Skeletal muscle satellite cell (primary cell): ENCODE measurements around the gene RWDD2A.
"Not testable (repeated sequence)": the region's sequence is repeated elsewhere in the genome, so short reads cannot be mapped to it uniquely, and the experiment has no call there.

Experiments
- H3K27me3 ChIP-seq: 2 replicates; pipeline ENCODE4 v1.7.0; 2013; ENCODE audit warnings: low read length; ENCODE audit not compliant: control insufficient read depth, insufficient read depth
- H3K36me3 ChIP-seq: 2 replicates; pipeline ENCODE4 v1.7.0; 2013; ENCODE audit warnings: mild to moderate bottlenecking, control low read depth, low read length; ENCODE audit not compliant: insufficient read depth
- H3K4me1 ChIP-seq: 2 replicates; pipeline ENCODE4 v1.7.0; 2013; ENCODE audit warnings: low read length; ENCODE audit not compliant: control insufficient read depth, insufficient read depth
- H3K4me2 ChIP-seq: 2 replicates; pipeline ENCODE4 v1.7.0; 2013; ENCODE audit warnings: mild to moderate bottlenecking, low read length
- H3K4me3 ChIP-seq: 2 replicates; pipeline ENCODE4 v1.7.0; 2013; ENCODE audit warnings: low read length
- H3K9ac ChIP-seq: 2 replicates; pipeline ENCODE4 v1.7.0; 2013; ENCODE audit warnings: mild to moderate bottlenecking, low read depth, low read length, moderate library complexity
- H3K9me3 ChIP-seq: replicated peaks from 2 replicates; pipeline ENCODE4 v1.7.0; 2013; ENCODE audit warnings: mild to moderate bottlenecking, control low read depth, low read length

The RWDD2A gene

GRCh38 chr6:83180426-83180950 is 12.7 kb upstream of the RWDD2A start:
- H3K9me3 ChIP-seq = no peaks in the 10 kb centered on the region
- no peaks in the 10 kb centered on the region for H3K27me3 ChIP-seq
- H3K9ac ChIP-seq = no peak overlapping the region
- no peak overlapping the region for H3K4me2 ChIP-seq
- H3K36me3 ChIP-seq = peaks cover 71% of the 10 kb centered on the region
- H3K4me3 ChIP-seq = no peak overlapping the region
- peaks cover 21% of the 10 kb centered on the region for H3K4me1 ChIP-seq

GRCh38 chr6:83182114-83182513 is 11.0 kb upstream of the RWDD2A start:
- H3K36me3 ChIP-seq = peaks cover 66% of the 10 kb centered on the region

GRCh38 chr6:83183082-83183828 is 9.9 kb upstream of the RWDD2A start:
- H3K4me1 ChIP-seq = peaks cover 21% of the 10 kb centered on the region
- H3K4me2 ChIP-seq = peak overlapping the region; percentile 25
- no peaks in the 10 kb centered on the region for H3K27me3 ChIP-seq
- H3K4me3 ChIP-seq = no peak overlapping the region
- no peak overlapping the region for H3K9ac ChIP-seq
- no peaks in the 10 kb centered on the region for H3K9me3 ChIP-seq
- peaks cover 63% of the 10 kb centered on the region for H3K36me3 ChIP-seq

More at GRCh38 chr6:83182114-83182513, 11.0 kb upstream of the RWDD2A start:
- H3K9ac ChIP-seq = no peak overlapping the region
- H3K4me2 ChIP-seq = no peak overlapping the region
- no peak overlapping the region for H3K4me3 ChIP-seq
- no peaks in the 10 kb centered on the region for H3K9me3 ChIP-seq
- H3K4me1 ChIP-seq = peaks cover 21% of the 10 kb centered on the region
- H3K27me3 ChIP-seq = no peaks in the 10 kb centered on the region

- Histone ChIP-seq H3K9ac (no peak overlapping the region), H3K36me3 (peaks cover 66% of the 10 kb centered on the region), H3K4me1 (peaks cover 21% of the 10 kb centered on the region), H3K4me3 (no peak overlapping the region), H3K9me3 (no peaks in the 10 kb centered on the region), H3K4me2 (no peak overlapping the region), H3K27me3 (no peaks in the 10 kb centered on the region)
Measured at GRCh38 chr6:83185096-83185495, 8.1 kb upstream of the RWDD2A start.

- peaks cover 14% of the 10 kb centered on the region for H3K4me1 ChIP-seq
- no peaks in the 10 kb centered on the region for H3K27me3 ChIP-seq
- no peak overlapping the region for H3K4me2 ChIP-seq
- H3K36me3 ChIP-seq = peaks cover 50% of the 10 kb centered on the region
- no peaks in the 10 kb centered on the region for H3K9me3 ChIP-seq
- no peak overlapping the region for H3K4me3 ChIP-seq
- H3K9ac ChIP-seq = no peak overlapping the region
Measured at GRCh38 chr6:83188501-83188900, 4.7 kb upstream of the RWDD2A start.

GRCh38 chr6:83190626-83191025 is 2.5 kb upstream of the RWDD2A start:
- H3K4me1 ChIP-seq = peaks cover 11% of the 10 kb centered on the region
- H3K36me3 ChIP-seq = peaks cover 41% of the 10 kb centered on the region
- H3K9ac ChIP-seq = no peak overlapping the region
- no peaks in the 10 kb centered on the region for H3K27me3 ChIP-seq
- no peak overlapping the region for H3K4me3 ChIP-seq
- H3K9me3 ChIP-seq = no peaks in the 10 kb centered on the region
- peak overlapping the region; percentile 48 for H3K4me2 ChIP-seq

- Histone ChIP-seq H3K4me2 (peak overlapping the region; percentile 98), H3K9ac (peak overlapping the region; percentile 96), H3K4me3 (peak overlapping the region; percentile 100), H3K36me3 (peaks cover 38% of the 10 kb centered on the region), H3K4me1 (peaks cover 11% of the 10 kb centered on the region)
- not testable (repeated sequence) for H3K27me3 ChIP-seq, H3K9me3 ChIP-seq
Measured at GRCh38 chr6:83191974-83192373, 1.2 kb upstream of the RWDD2A start.

GRCh38 chr6:83192456-83192855 is 701 bp upstream of the RWDD2A start:
- Histone ChIP-seq H3K4me3 (peak overlapping the region; percentile 100), H3K9me3 (no peaks in the 10 kb centered on the region), H3K27me3 (no peaks in the 10 kb centered on the region), H3K4me2 (peak overlapping the region; percentile 98), H3K9ac (peak overlapping the region; percentile 96), H3K4me1 (peaks cover 11% of the 10 kb centered on the region), H3K36me3 (peaks cover 43% of the 10 kb centered on the region)

- peaks cover 35% of the 10 kb centered on the region for H3K36me3 ChIP-seq
- H3K4me3 ChIP-seq = peak overlapping the region; percentile 100
- peak overlapping the region; percentile 98 for H3K4me2 ChIP-seq
- no peaks in the 10 kb centered on the region for H3K9me3 ChIP-seq
- peaks cover 26% of the 10 kb centered on the region for H3K4me1 ChIP-seq
- H3K9ac ChIP-seq = peak overlapping the region; percentile 96
- H3K27me3 ChIP-seq = no peaks in the 10 kb centered on the region
Measured at GRCh38 chr6:83193747-83194566, 800 bp downstream of the RWDD2A start.

GRCh38 chr6:83198486-83199172 is 5.5 kb downstream of the RWDD2A start:
- H3K4me3 ChIP-seq = no peak overlapping the region
- H3K4me1 ChIP-seq = peaks cover 34% of the 10 kb centered on the region
- H3K27me3 ChIP-seq = no peaks in the 10 kb centered on the region
- peak overlapping the region; percentile 29 for H3K4me2 ChIP-seq
- H3K36me3 ChIP-seq = peaks cover 18% of the 10 kb centered on the region
- H3K9me3 ChIP-seq = no peaks in the 10 kb centered on the region
- no peak overlapping the region for H3K9ac ChIP-seq

- Histone ChIP-seq H3K9ac (no peak overlapping the region), H3K36me3 (peaks cover 18% of the 10 kb centered on the region), H3K27me3 (no peaks in the 10 kb centered on the region), H3K4me2 (no peak overlapping the region), H3K4me1 (peaks cover 29% of the 10 kb centered on the region), H3K4me3 (no peak overlapping the region), H3K9me3 (no peaks in the 10 kb centered on the region)
Measured at GRCh38 chr6:83199173-83199862, 6.2 kb downstream of the RWDD2A start.
